AG09319 (cell line): ENCODE measurements around the gene GNG7.
"Not testable (repeated sequence)": the region's sequence is repeated elsewhere in the genome, so short reads cannot be mapped to it uniquely, and the experiment has no call there.

Experiments used
- DNase-seq: peaks from one replicate; pipeline ENCODE4 v3.0.0-alpha.2; 2010; ENCODE audit warnings: low read depth; ENCODE audit errors: extremely low read depth
- TF ChIP-seq, protein P1 (sequence below): IDR thresholded peaks from 2 replicates; pipeline ENCODE4 v1.5.1; 2011; ENCODE audit warnings: low read depth, mild to moderate bottlenecking, inconsistent platforms, low read length, moderate library complexity

GNG7 gene

GRCh38 chr19:2627855-2628254 is 74.6 kb downstream of the GNG7 start:
- DNase-seq, result no peak
- TF ChIP-seq, protein P1, sequence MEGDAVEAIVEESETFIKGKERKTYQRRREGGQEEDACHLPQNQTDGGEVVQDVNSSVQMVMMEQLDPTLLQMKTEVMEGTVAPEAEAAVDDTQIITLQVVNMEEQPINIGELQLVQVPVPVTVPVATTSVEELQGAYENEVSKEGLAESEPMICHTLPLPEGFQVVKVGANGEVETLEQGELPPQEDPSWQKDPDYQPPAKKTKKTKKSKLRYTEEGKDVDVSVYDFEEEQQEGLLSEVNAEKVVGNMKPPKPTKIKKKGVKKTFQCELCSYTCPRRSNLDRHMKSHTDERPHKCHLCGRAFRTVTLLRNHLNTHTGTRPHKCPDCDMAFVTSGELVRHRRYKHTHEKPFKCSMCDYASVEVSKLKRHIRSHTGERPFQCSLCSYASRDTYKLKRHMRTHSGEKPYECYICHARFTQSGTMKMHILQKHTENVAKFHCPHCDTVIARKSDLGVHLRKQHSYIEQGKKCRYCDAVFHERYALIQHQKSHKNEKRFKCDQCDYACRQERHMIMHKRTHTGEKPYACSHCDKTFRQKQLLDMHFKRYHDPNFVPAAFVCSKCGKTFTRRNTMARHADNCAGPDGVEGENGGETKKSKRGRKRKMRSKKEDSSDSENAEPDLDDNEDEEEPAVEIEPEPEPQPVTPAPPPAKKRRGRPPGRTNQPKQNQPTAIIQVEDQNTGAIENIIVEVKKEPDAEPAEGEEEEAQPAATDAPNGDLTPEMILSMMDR, result no peak

GRCh38 chr19:2627319-2627829 is 75.1 kb downstream of the GNG7 start:
- TF ChIP-seq, protein P1, result no peak
- peak; percentile 81 for DNase-seq

DNA sequence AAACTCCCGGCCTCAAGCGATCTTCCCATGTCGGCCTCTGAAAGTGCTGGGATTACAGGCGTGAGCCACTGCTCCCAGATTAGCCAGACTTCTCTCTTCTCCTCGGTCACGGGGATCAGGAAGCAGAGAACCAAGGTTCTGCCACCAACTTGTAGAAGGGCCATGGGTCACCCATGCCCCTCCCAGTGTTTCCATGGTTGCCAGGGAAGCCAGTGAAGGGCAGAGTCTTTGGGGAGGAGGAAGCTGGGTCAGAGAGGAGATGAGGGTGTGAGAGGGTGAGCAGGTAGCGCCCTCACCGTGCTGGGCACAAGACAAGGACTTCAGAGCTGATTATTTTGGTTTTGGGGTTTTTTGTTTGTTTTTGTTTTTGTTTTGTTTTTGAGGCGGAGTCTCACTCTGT is 77.1 kb downstream of the GNG7 start:
- no peak for DNase-seq
- TF ChIP-seq, protein P1, result no peak

DNA sequence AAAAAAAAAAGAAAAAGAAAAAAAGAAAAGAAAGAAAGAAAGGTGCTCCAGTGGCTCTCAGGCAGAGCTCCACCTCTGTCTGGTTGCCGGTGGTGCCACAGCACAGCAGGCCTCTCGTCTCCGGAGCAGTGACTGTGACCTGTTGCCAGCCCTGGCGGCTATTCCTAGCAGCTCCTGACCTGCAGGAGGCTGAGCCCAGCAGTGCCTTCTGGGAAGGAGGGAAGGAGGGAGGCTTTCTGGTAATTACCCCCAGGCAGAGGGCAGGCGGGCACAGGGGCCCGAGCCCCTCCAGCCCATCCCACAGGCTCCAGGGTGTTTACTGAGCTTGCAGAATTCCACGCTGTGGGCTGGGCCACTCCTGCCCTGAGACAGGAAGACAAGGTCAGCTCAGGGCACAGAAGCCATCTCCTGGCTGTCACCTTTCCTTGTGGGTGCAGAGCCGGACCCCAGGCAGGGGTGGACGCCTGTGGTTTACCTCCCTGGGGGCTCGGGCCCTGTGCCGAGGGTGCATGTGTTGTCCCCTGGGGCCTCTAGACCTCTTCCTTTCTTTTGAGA is 77.9 kb downstream of the GNG7 start:
- no peak for DNase-seq
- TF ChIP-seq, protein P1, result no peak

GRCh38 chr19:2623798-2624197 is 78.7 kb downstream of the GNG7 start:
- DNase-seq, result no peak
- TF ChIP-seq, protein P1, result no peak

DNA sequence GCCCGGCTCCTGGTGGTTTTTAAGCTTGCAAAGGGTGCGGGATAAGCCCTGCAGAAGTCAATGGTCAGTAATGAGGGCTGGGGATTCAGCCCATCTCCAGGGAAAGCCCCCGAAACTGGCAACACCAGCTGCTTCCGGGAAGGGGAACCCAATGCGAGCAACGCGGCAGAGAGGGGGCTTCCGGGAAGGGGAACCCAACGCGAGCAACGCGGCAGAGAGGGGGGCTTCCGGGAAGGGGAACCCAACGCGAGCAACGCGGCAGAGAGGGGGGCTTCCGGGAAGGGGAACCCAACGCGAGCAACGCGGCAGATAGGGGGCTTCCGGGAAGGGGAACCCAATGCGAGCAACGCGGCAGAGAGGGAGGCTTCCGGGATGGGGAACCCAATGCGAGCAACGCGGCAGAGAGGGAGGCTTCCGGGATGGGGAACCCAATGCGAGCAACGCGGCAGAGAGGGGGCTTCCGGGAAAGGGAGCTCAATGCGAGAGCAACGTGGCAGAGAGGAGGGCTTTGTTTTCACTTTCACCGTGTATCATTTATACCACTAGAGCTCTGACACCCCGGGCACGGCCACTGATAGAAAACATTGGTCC is 80.0 kb downstream of the GNG7 start:
- DNase-seq, result not testable (repeated sequence)

GRCh38 chr19:2619076-2619475 is 83.4 kb downstream of the GNG7 start:
- TF ChIP-seq, protein P1, result no peak
- no peak for DNase-seq

- TF ChIP-seq, protein P1, result no peak
- DNase-seq, result no peak
Measured at GRCh38 chr19:2618611-2619010, 83.9 kb downstream of the GNG7 start.
